Measurements from ENCODE around the gene CPT1A. TPM values are rescaled to one million over a fixed set of nuclear protein-coding genes. Genes with fewer than 3 reads are reported as not detected.
A peak's percentile ranks its signal among the peaks of the same experiment; 100 is the strongest.

Gene CPT1A
- total RNA-seq, 1 experiment from 2014 or later, result 13.1 TPM

- no peak for DNase-seq (ENCODE audit: low spot score)
Measured at GRCh38 chr11:68854273-68854958, 12.7 kb upstream of the CPT1A start.

GRCh38 chr11:68852628-68853027, 10.9 kb upstream of the CPT1A start:
- DNase-seq (ENCODE audit: low spot score), result no peak

GRCh38 chr11:68848429-68848828, 6.7 kb upstream of the CPT1A start:
- no peak for DNase-seq (ENCODE audit: low spot score)

- DNase-seq (ENCODE audit: low spot score), result no peak
Measured at GRCh38 chr11:68847395-68847794, 5.7 kb upstream of the CPT1A start.

- DNase-seq (ENCODE audit: low spot score), result no peak
Measured at GRCh38 chr11:68845351-68846002, 3.8 kb upstream of the CPT1A start.

- DNase-seq (ENCODE audit: low spot score), result no peak
Measured at GRCh38 chr11:68844801-68845200, 3.1 kb upstream of the CPT1A start.

GRCh38 chr11:68844376-68844775, 2.7 kb upstream of the CPT1A start:
- DNase-seq (ENCODE audit: low spot score), result no peak

- no peak for DNase-seq (ENCODE audit: low spot score)
Measured at GRCh38 chr11:68843703-68844312, 2.1 kb upstream of the CPT1A start.

GRCh38 chr11:68843052-68843561, 1.4 kb upstream of the CPT1A start:
- no peak for DNase-seq (ENCODE audit: low spot score)

GRCh38 chr11:68842427-68843051, 823 bp upstream of the CPT1A start:
- DNase-seq (ENCODE audit: low spot score), result no peak

GRCh38 chr11:68840661-68841653, 759 bp downstream of the CPT1A start:
- DNase-seq (ENCODE audit: low spot score), result no peak

- DNase-seq (ENCODE audit: low spot score), result peak; percentile 7
Measured at GRCh38 chr11:68839911-68840641, 1.6 kb downstream of the CPT1A start.

- peak; percentile 85 for DNase-seq (ENCODE audit: low spot score)
Measured at GRCh38 chr11:68839054-68839865, 2.5 kb downstream of the CPT1A start.

GRCh38 chr11:68838572-68838964, 3.1 kb downstream of the CPT1A start:
- DNase-seq (ENCODE audit: low spot score), result peak; percentile 27

GRCh38 chr11:68837583-68838571, 3.8 kb downstream of the CPT1A start:
- no peak for DNase-seq (ENCODE audit: low spot score)

GRCh38 chr11:68835749-68836148, 6.0 kb downstream of the CPT1A start:
- DNase-seq (ENCODE audit: low spot score), result no peak

- DNase-seq (ENCODE audit: low spot score), result no peak
Measured at GRCh38 chr11:68835328-68835727, 6.4 kb downstream of the CPT1A start.

GRCh38 chr11:68832476-68833181, 9.1 kb downstream of the CPT1A start:
- DNase-seq (ENCODE audit: low spot score), result peak; percentile 78

All from A172 (cell line).